Activated CD4-positive, alpha-beta memory T cell treated with anti-CD3 and anti-CD28 coated beads for 36 hours (primary cell): ENCODE data around the gene CHST11. TPM values are rescaled to one million over a fixed set of nuclear protein-coding genes. Genes with fewer than 3 reads are reported as not detected.
A peak's percentile ranks its signal among the peaks of the same experiment; 100 is the strongest.

Source experiments
- CTCF ChIA-PET: fragments of 350-600 bp; sonication (Branson Sonifier 250); formaldehyde crosslinking; loops from one replicate; lab custom pipeline; 2021; ENCODE audit warnings: antibody characterized with exemption, inconsistent platforms; lab: Charles Lee
- POLR2A ChIA-PET: fragments of 350-600 bp; sonication (Branson Sonifier 250); formaldehyde crosslinking; loops from one replicate; lab custom pipeline; 2021; ENCODE audit warnings: antibody characterized with exemption; lab: Charles Lee
- DNase-seq: peaks from one replicate; pipeline ENCODE4 v3.0.0-alpha.2; 2020
- H3K27ac Mint-ChIP-seq: one replicate; pipeline ENCODE4 v1.8.0; 2021; ENCODE audit warnings: mixed read lengths
- H3K27me3 Mint-ChIP-seq: one replicate; pipeline ENCODE4 v1.8.0; 2021; ENCODE audit warnings: mixed read lengths
- H3K36me3 Mint-ChIP-seq: one replicate; pipeline ENCODE4 v1.8.0; 2021; ENCODE audit warnings: mixed read lengths
- H3K4me1 Mint-ChIP-seq: one replicate; pipeline ENCODE4 v1.8.0; 2021; ENCODE audit warnings: low read depth, mixed read lengths
- H3K4me3 Mint-ChIP-seq: one replicate; pipeline ENCODE4 v1.8.0; 2021; ENCODE audit warnings: mild to moderate bottlenecking, mixed read lengths
- H3K9me3 Mint-ChIP-seq: one replicate; pipeline ENCODE4 v1.8.0; 2021; ENCODE audit warnings: mixed read lengths
- intact Hi-C: fragments of 100-400 bp; cut with micrococcal nuclease; formaldehyde crosslinking; loops from one replicate; pipeline ENCODE4 v1.15.1; 2023
- total RNA-seq, 2 experiments: library from RNA; stranded (reverse); gene quantifications; one replicate each; pipeline ENCODE4 v1.2.3, GENCODE V29; 2021

The CHST11 gene
- total RNA-seq, 2 experiments from 2014 or later, result 58.3 to 59.0 TPM

- H3K9me3 Mint-ChIP-seq, result no peaks in the 10 kb centered on the region
- H3K27me3 Mint-ChIP-seq, result no peaks in the 10 kb centered on the region
- CTCF ChIA-PET, result interaction anchor here (0.9 to 2.2 kb wide), 9 partner anchors 8 to 291 kb away, joined by 3 to 10 read pairs (median 3); partner anchors contain the start of gene SLC41A2
- peak overlapping the region; percentile 14 for H3K4me3 Mint-ChIP-seq
- peak; percentile 32 for DNase-seq
- H3K36me3 Mint-ChIP-seq, result no peaks in the 10 kb centered on the region
- POLR2A ChIA-PET, result interaction anchor here (1.2 to 4.3 kb wide), 5 partner anchors 8 to 42 kb away, joined by 3 to 14 read pairs (median 13); no protein-coding TSS in a partner anchor
- peaks cover 65% of the 10 kb centered on the region for H3K4me1 Mint-ChIP-seq
- H3K27ac Mint-ChIP-seq, result peak overlapping the region; percentile 95
- intact Hi-C loops, result loop anchor here (5.0 kb wide), 1 partner anchor 195 kb away; no protein-coding TSS in a partner anchor
These were observed 215.9 kb downstream of the CHST11 start for GRCh38 chr12:104672501-104673265.

- DNase-seq, result no peak
- Mint-ChIP-seq H3K27ac (peak overlapping the region; percentile 95), H3K27me3 (no peaks in the 10 kb centered on the region), H3K9me3 (no peaks in the 10 kb centered on the region), H3K36me3 (no peaks in the 10 kb centered on the region), H3K4me1 (peaks cover 67% of the 10 kb centered on the region), H3K4me3 (no peak overlapping the region)
- CTCF ChIA-PET, result interaction anchor here (0.8 to 2.0 kb wide), 3 partner anchors 19 to 291 kb away, joined by 3 to 10 read pairs (median 5); partner anchors contain the start of gene SLC41A2
- POLR2A ChIA-PET, result no interaction called here
- intact Hi-C loops, result loop anchor here (5.0 kb wide), 1 partner anchor 196 kb away; no protein-coding TSS in a partner anchor
These were observed 216.5 kb downstream of the CHST11 start for GRCh38 chr12:104673294-104673693.

- H3K27me3 Mint-ChIP-seq, result no peaks in the 10 kb centered on the region
- H3K4me3 Mint-ChIP-seq, result no peak overlapping the region
- no peaks in the 10 kb centered on the region for H3K9me3 Mint-ChIP-seq
- no peak for DNase-seq
- ChIA-PET POLR2A (no interaction called here), CTCF (interaction anchor here (0.8 to 1.8 kb wide), 2 partner anchors 20 to 284 kb away, joined by 3 to 5 read pairs; partner anchors contain the start of gene SLC41A2)
- peaks cover 1% of the 10 kb centered on the region for H3K36me3 Mint-ChIP-seq
- peaks cover 67% of the 10 kb centered on the region for H3K4me1 Mint-ChIP-seq
- intact Hi-C loops, result loop anchor here (5.0 kb wide), 1 partner anchor 197 kb away; no protein-coding TSS in a partner anchor
- no peak overlapping the region for H3K27ac Mint-ChIP-seq
These were observed 217.1 kb downstream of the CHST11 start for GRCh38 chr12:104673696-104674482.

- H3K4me1 Mint-ChIP-seq, result peaks cover 65% of the 10 kb centered on the region
- no peak for DNase-seq
- CTCF ChIA-PET, result no interaction called here
- no peaks in the 10 kb centered on the region for H3K27me3 Mint-ChIP-seq
- no peak overlapping the region for H3K27ac Mint-ChIP-seq
- POLR2A ChIA-PET, result no interaction called here
- no peak overlapping the region for H3K4me3 Mint-ChIP-seq
- intact Hi-C loops, result no loop called here
- H3K36me3 Mint-ChIP-seq, result peaks cover 2% of the 10 kb centered on the region
- H3K9me3 Mint-ChIP-seq, result no peaks in the 10 kb centered on the region
These were observed 219.9 kb downstream of the CHST11 start for GRCh38 chr12:104676636-104677035.

- ChIA-PET CTCF (no interaction called here), POLR2A (no interaction called here)
- Mint-ChIP-seq H3K36me3 (peaks cover 2% of the 10 kb centered on the region), H3K9me3 (no peaks in the 10 kb centered on the region), H3K27ac (no peak overlapping the region), H3K4me3 (no peak overlapping the region), H3K4me1 (peaks cover 64% of the 10 kb centered on the region), H3K27me3 (no peaks in the 10 kb centered on the region)
- intact Hi-C loops, result no loop called here
- DNase-seq, result no peak
These were observed 220.8 kb downstream of the CHST11 start for GRCh38 chr12:104677441-104678089.

GRCh38 chr12:104680070-104680469, 223.3 kb downstream of the CHST11 start:
- DNase-seq, result peak; percentile 58
- ChIA-PET POLR2A (interaction anchor here (1.6 to 1.9 kb wide), 3 partner anchors 8 to 18 kb away, joined by 5 to 7 read pairs (median 6); no protein-coding TSS in a partner anchor), CTCF (interaction anchor here (0.9 to 1.5 kb wide), 5 partner anchors 8 to 373 kb away, joined by 3 to 5 read pairs (median 3); no protein-coding TSS in a partner anchor)
- peak overlapping the region; percentile 75 for H3K27ac Mint-ChIP-seq
- H3K27me3 Mint-ChIP-seq, result no peaks in the 10 kb centered on the region
- intact Hi-C loops, result loop anchor here (1.0 to 5.0 kb wide), 8 partner anchors 57 to 373 kb away; partner anchors contain the start of genes NOPCHAP1 and SLC41A2
- no peak overlapping the region for H3K4me3 Mint-ChIP-seq
- no peaks in the 10 kb centered on the region for H3K9me3 Mint-ChIP-seq
- H3K36me3 Mint-ChIP-seq, result peaks cover 2% of the 10 kb centered on the region
- H3K4me1 Mint-ChIP-seq, result peaks cover 74% of the 10 kb centered on the region

GRCh38 chr12:104680491-104680890, 223.7 kb downstream of the CHST11 start:
- Mint-ChIP-seq H3K4me1 (peaks cover 77% of the 10 kb centered on the region), H3K4me3 (no peak overlapping the region), H3K36me3 (peaks cover 2% of the 10 kb centered on the region), H3K27me3 (no peaks in the 10 kb centered on the region), H3K9me3 (no peaks in the 10 kb centered on the region), H3K27ac (peak overlapping the region; percentile 75)
- peak; percentile 55 for DNase-seq
- ChIA-PET CTCF (interaction anchor here (0.9 to 1.5 kb wide), 6 partner anchors 9 to 373 kb away, joined by 3 to 5 read pairs (median 4); no protein-coding TSS in a partner anchor), POLR2A (interaction anchor here (1.6 to 1.9 kb wide), 3 partner anchors 8 to 18 kb away, joined by 5 to 7 read pairs (median 6); no protein-coding TSS in a partner anchor)
- intact Hi-C loops, result loop anchor here (1.0 to 5.0 kb wide), 8 partner anchors 57 to 373 kb away; partner anchors contain the start of genes NOPCHAP1 and SLC41A2

- peak overlapping the region; percentile 75 for H3K27ac Mint-ChIP-seq
- no peaks in the 10 kb centered on the region for H3K9me3 Mint-ChIP-seq
- intact Hi-C loops, result loop anchor here (1.0 to 5.0 kb wide), 8 partner anchors 10 to 351 kb away; partner anchors contain the start of genes NOPCHAP1 and SLC41A2
- peaks cover 84% of the 10 kb centered on the region for H3K4me1 Mint-ChIP-seq
- DNase-seq, result no peak
- no peaks in the 10 kb centered on the region for H3K27me3 Mint-ChIP-seq
- H3K36me3 Mint-ChIP-seq, result peaks cover 3% of the 10 kb centered on the region
- ChIA-PET POLR2A (interaction anchor here (1.6 to 1.9 kb wide), 3 partner anchors 9 to 17 kb away, joined by 5 to 7 read pairs (median 6); no protein-coding TSS in a partner anchor), CTCF (interaction anchor here (0.7 to 1.5 kb wide), 7 partner anchors 10 to 372 kb away, joined by 3 to 5 read pairs (median 3); no protein-coding TSS in a partner anchor)
- H3K4me3 Mint-ChIP-seq, result peak overlapping the region; percentile 18
These were observed 224.4 kb downstream of the CHST11 start for GRCh38 chr12:104681012-104681690.

GRCh38 chr12:104682790-104683279, 226.1 kb downstream of the CHST11 start:
- Mint-ChIP-seq H3K9me3 (no peaks in the 10 kb centered on the region), H3K27me3 (no peaks in the 10 kb centered on the region), H3K27ac (peak overlapping the region; percentile 89), H3K4me1 (peaks cover 93% of the 10 kb centered on the region), H3K36me3 (peaks cover 6% of the 10 kb centered on the region), H3K4me3 (peak overlapping the region; percentile 81)
- POLR2A ChIA-PET, result interaction anchor here (0.6 to 2.1 kb wide), 3 partner anchors 11 to 446 kb away, joined by 3 to 13 read pairs (median 3); no protein-coding TSS in a partner anchor
- intact Hi-C loops, result loop anchor here (1.0 to 5.0 kb wide), 6 partner anchors 12 to 349 kb away; partner anchors contain the start of gene NOPCHAP1
- CTCF ChIA-PET, result interaction anchor here (0.8 kb wide), 1 partner anchor 301 kb away, joined by 4 read pairs; no protein-coding TSS in a partner anchor
- peak; percentile 86 for DNase-seq
